NCI-H1930 (cell line): ENCODE measurements around the gene MAP2K5.
A peak's percentile ranks its signal among the peaks of the same experiment; 100 is the strongest.
"Not testable (repeated sequence)": the region's sequence is repeated elsewhere in the genome, so short reads cannot be mapped to it uniquely, and the experiment has no call there.

Experiments
- DNase-seq, 2 experiments: peaks; one replicate each; lab custom pipeline; 2025; lab: John Stamatoyannopoulos, UW

Gene MAP2K5

GRCh38 chr15:67672834-67673233, 130.3 kb downstream of the MAP2K5 start:
- not testable (repeated sequence) for DNase-seq

- DNase-seq: no peak
Observed at GRCh38 chr15:67674983-67675382, 132.5 kb downstream of the MAP2K5 start.

- no peak for DNase-seq
Observed at GRCh38 chr15:67678089-67678488, 135.6 kb downstream of the MAP2K5 start.

GRCh38 chr15:67678993-67679392, 136.5 kb downstream of the MAP2K5 start:
- no peak for DNase-seq

GRCh38 chr15:67680641-67681040, 138.1 kb downstream of the MAP2K5 start:
- peak in 1 of 2 experiments; percentile 13 for DNase-seq

- peak; percentile 2 to 19 for DNase-seq
Observed at GRCh38 chr15:67685008-67685599, 142.6 kb downstream of the MAP2K5 start.

- no peak for DNase-seq
Observed at GRCh38 chr15:67685716-67686115, 143.2 kb downstream of the MAP2K5 start.

- DNase-seq: peak; percentile 18 to 31
Observed at GRCh38 chr15:67690936-67691335, 148.4 kb downstream of the MAP2K5 start.

GRCh38 chr15:67691450-67691849, 148.9 kb downstream of the MAP2K5 start:
- no peak for DNase-seq

- no peak for DNase-seq
Observed at GRCh38 chr15:67692573-67692972, 150.1 kb downstream of the MAP2K5 start.

- no peak for DNase-seq
Observed at GRCh38 chr15:67696087-67696486, 153.6 kb downstream of the MAP2K5 start.

GRCh38 chr15:67700023-67700422, 157.5 kb downstream of the MAP2K5 start:
- DNase-seq: no peak

GRCh38 chr15:67701669-67702068, 159.2 kb downstream of the MAP2K5 start:
- no peak for DNase-seq

GRCh38 chr15:67707520-67708283, 165.2 kb downstream of the MAP2K5 start:
- DNase-seq: no peak

- DNase-seq: no peak
Observed at GRCh38 chr15:67708500-67708899, 166.0 kb downstream of the MAP2K5 start.

GRCh38 chr15:67715170-67715569, 172.7 kb downstream of the MAP2K5 start:
- peak; percentile 21 to 23 for DNase-seq

GRCh38 chr15:67716171-67716570, 173.7 kb downstream of the MAP2K5 start:
- DNase-seq: no peak

- DNase-seq: no peak
Observed at GRCh38 chr15:67717776-67718175, 175.3 kb downstream of the MAP2K5 start.

GRCh38 chr15:67719330-67719959, 176.9 kb downstream of the MAP2K5 start:
- DNase-seq: no peak

GRCh38 chr15:67720556-67721175, 178.2 kb downstream of the MAP2K5 start:
- DNase-seq: no peak

GRCh38 chr15:67722030-67722817, 179.7 kb downstream of the MAP2K5 start:
- no peak for DNase-seq
